MM.1S (cell line): ENCODE data around the gene GCNT1.

Source experiments
- EZH2 ChIP-seq: fragments of 300-600 bp; sonication (generic); optimal IDR thresholded peaks from 2 replicates; pipeline ENCODE3; 2017; ENCODE audit warnings: low read depth, mild to moderate bottlenecking, antibody characterized with exemption, low read length, mixed read lengths
- TF ChIP-seq, protein P1 (sequence below): fragments of 300-600 bp; sonication (generic); IDR thresholded peaks from 2 replicates; pipeline ENCODE4 v1.5.1; 2016; ENCODE audit warnings: antibody characterized with exemption, low read length, mixed read lengths

DNA sequence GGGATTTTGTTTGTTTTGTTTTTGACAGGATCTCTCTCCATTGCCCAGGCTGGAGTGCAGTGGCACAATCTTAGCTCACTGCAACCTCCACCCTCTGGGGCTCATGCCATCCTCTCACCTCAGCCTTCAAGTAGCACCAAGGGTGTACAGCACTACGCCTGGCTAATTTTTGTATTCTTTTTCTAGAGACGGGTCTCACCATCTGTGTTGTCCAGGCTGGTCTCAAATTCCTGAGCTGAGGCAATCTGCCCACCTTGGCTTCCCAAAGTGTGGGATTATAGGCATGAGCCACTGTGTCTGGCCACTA, 7.3 kb downstream of the GCNT1 start:
- TF ChIP-seq, protein P1, sequence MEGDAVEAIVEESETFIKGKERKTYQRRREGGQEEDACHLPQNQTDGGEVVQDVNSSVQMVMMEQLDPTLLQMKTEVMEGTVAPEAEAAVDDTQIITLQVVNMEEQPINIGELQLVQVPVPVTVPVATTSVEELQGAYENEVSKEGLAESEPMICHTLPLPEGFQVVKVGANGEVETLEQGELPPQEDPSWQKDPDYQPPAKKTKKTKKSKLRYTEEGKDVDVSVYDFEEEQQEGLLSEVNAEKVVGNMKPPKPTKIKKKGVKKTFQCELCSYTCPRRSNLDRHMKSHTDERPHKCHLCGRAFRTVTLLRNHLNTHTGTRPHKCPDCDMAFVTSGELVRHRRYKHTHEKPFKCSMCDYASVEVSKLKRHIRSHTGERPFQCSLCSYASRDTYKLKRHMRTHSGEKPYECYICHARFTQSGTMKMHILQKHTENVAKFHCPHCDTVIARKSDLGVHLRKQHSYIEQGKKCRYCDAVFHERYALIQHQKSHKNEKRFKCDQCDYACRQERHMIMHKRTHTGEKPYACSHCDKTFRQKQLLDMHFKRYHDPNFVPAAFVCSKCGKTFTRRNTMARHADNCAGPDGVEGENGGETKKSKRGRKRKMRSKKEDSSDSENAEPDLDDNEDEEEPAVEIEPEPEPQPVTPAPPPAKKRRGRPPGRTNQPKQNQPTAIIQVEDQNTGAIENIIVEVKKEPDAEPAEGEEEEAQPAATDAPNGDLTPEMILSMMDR, result no peak
- TF ChIP-seq EZH2, result no peak
